Neural cell (in vitro differentiated cells): ENCODE results near the gene PHLDB1.

Experiments used
- CTCF ChIP-seq: fragments of 450-650 bp; IDR thresholded peaks from 2 replicates; pipeline ENCODE4 v1.5.1; 2014; ENCODE audit warnings: antibody characterized with exemption, mild to moderate bottlenecking, moderate library complexity; ENCODE audit not compliant: poor library complexity, severe bottlenecking
- EP300 ChIP-seq: fragments of 450-650 bp; conservative IDR thresholded peaks from 2 replicates; pipeline ENCODE4 v1.6.1; 2014; ENCODE audit warnings: antibody characterized with exemption, mild to moderate bottlenecking, moderate library complexity; ENCODE audit not compliant: poor library complexity, severe bottlenecking
- MXI1 ChIP-seq: fragments of 450-650 bp; conservative IDR thresholded peaks from 2 replicates; pipeline ENCODE4 v1.6.1; 2014; ENCODE audit warnings: antibody characterized with exemption, mild to moderate bottlenecking; ENCODE audit not compliant: poor library complexity, severe bottlenecking
- POLR2AphosphoS5 ChIP-seq: IDR thresholded peaks from 2 replicates; pipeline ENCODE4 v1.6.1; 2012
- RAD21 ChIP-seq: fragments of 450-650 bp; conservative IDR thresholded peaks from 2 replicates; pipeline ENCODE4 v1.6.1; 2014; ENCODE audit warnings: antibody characterized with exemption, mild to moderate bottlenecking, moderate library complexity
- TAF1 ChIP-seq: IDR thresholded peaks from 2 replicates; pipeline ENCODE4 v1.6.1; 2012; ENCODE audit warnings: low read depth

GRCh38 chr11:118614511-118614910, 7.1 kb downstream of the PHLDB1 start:
- TF ChIP-seq CTCF (no peak), POLR2AphosphoS5 (no peak), EP300 (no peak), MXI1 (no peak), RAD21 (no peak), TAF1 (no peak)
